ENCODE data around the gene AKAP4.

AKAP4 gene, protein sequence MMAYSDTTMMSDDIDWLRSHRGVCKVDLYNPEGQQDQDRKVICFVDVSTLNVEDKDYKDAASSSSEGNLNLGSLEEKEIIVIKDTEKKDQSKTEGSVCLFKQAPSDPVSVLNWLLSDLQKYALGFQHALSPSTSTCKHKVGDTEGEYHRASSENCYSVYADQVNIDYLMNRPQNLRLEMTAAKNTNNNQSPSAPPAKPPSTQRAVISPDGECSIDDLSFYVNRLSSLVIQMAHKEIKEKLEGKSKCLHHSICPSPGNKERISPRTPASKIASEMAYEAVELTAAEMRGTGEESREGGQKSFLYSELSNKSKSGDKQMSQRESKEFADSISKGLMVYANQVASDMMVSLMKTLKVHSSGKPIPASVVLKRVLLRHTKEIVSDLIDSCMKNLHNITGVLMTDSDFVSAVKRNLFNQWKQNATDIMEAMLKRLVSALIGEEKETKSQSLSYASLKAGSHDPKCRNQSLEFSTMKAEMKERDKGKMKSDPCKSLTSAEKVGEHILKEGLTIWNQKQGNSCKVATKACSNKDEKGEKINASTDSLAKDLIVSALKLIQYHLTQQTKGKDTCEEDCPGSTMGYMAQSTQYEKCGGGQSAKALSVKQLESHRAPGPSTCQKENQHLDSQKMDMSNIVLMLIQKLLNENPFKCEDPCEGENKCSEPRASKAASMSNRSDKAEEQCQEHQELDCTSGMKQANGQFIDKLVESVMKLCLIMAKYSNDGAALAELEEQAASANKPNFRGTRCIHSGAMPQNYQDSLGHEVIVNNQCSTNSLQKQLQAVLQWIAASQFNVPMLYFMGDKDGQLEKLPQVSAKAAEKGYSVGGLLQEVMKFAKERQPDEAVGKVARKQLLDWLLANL

GRCh38 chrX:50200907-50201306 is at the start of gene AKAP4:
Gene AKAP4, minus strand, starts transcription at chrX:50201007. Its CDS starts 118 bp downstream, at chrX:50200889.
- no peak for DNase-seq

- DNase-seq, result no peak
Measured at GRCh38 chrX:50211510-50211909, 10.7 kb upstream of the AKAP4 start.

DNA sequence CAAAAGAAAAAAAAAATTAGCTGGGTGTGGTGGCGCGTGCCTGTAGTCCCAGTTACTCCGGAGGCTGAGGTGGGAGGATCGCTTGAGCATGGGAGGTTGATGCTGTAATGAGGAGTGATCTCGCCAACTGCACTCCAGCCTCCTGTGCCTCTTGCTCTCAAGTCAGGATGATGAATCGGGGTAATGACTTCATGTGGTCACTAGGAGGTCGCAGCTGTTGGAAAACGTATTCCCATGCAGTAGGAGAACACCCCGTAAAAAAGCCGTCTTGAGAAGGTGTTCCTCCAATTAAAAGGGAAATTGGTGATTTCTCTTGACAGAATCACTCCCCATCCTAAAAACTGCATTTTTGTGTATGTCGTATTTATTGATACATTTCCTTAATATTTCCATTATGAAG is 5.9 kb upstream of the AKAP4 start:
- DNase-seq, result no peak

- DNase-seq, result peak; percentile 5
Measured at GRCh38 chrX:50204364-50204899, 3.6 kb upstream of the AKAP4 start, which contains the start of gene CCNB3. Gene CCNB3, plus strand, starts transcription at chrX:50204765. Its CDS starts 80,399 bp downstream, at chrX:50285164.

- DNase-seq, result no peak
Measured at GRCh38 chrX:50202539-50202938, 1.7 kb upstream of the AKAP4 start.

GRCh38 chrX:50198348-50198747 is 2.5 kb downstream of the AKAP4 start:
- no peak for DNase-seq

GRCh38 chrX:50188859-50189600 is 11.8 kb downstream of the AKAP4 start:
- no peak for DNase-seq

GRCh38 chrX:50183891-50184290 is 16.9 kb downstream of the AKAP4 start:
- DNase-seq, result no peak

- DNase-seq, result no peak
Measured at GRCh38 chrX:50180073-50180940, 20.5 kb downstream of the AKAP4 start.

DNA sequence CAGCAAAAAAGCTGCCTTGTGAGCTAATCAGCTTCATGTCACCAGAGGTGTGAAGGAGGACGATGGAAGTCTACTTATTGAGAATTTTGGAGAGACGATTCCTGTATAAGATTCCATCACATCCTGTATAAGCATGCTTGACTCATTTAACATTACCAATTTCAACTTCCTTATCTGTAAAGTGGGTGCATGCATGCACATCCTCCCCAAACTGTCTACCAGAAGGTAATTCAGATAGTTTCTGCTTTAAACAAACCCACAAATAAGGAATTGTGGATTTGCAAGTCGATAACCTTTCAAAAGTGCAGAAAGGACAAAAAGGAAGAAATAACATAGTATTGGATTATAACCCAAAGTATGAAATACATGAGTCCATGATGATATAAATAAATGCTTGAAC is 31.1 kb downstream of the AKAP4 start:
- DNase-seq, result no peak

GRCh38 chrX:50168241-50168687 is 32.5 kb downstream of the AKAP4 start:
- no peak for DNase-seq

DNA sequence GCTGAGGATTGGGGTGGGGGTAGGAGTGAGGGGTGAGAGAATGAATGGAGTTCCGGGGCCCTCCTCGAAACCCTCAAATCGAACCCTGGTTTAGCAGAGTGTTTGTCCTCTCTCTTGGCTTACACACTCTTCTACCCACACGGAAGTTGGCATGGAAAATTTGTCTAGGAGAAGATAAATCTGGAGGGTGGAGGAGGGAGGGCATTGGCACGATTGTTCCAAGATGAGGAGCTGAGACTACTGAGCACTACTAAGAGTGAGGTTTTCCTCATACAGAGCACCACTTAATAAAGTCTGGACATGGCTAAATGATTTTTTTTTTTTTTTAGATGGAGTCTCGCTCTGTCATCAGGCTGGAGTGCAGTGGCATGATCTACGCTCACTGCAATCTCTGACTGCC is 33.4 kb downstream of the AKAP4 start:
- no peak for DNase-seq

DNA sequence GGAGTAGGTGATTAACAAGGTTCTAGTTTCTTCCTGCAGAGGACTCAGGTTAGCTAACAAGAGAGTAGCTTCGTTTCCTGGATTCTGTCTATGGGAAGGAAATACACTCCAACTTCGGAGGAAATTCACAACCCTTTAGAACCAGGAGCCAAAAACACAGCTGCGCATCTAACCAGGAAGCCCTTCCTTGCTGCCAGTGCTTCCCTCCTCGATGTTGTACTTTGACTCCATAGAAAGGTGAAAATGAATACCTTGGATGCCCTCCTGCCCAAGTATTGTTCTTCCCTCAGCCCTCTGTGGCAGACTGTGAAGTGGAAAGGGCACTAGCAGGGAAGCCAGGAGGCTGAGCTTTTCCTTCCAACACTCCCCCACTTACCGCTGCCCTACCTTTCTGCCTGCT is 35.1 kb downstream of the AKAP4 start:
- DNase-seq, result no peak

DNA sequence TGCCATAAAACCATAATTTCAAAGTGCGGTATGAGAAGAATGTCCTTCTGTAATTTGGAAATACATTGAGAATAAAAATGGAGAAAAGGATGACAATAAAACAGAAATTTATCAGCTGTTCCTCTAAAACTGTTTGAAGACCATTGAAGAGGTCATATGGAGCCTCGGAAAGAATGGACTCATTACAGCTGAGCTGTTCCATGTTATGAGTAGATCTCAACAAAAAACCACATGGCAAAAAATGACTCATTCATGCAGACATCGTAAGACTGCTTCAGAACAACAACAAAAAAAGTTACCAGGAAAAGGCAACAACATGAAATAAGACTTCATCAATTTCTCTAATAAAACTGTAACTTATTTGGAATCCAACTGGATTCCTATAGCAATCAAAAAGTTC is 39.7 kb downstream of the AKAP4 start:
- DNase-seq, result no peak

DNA sequence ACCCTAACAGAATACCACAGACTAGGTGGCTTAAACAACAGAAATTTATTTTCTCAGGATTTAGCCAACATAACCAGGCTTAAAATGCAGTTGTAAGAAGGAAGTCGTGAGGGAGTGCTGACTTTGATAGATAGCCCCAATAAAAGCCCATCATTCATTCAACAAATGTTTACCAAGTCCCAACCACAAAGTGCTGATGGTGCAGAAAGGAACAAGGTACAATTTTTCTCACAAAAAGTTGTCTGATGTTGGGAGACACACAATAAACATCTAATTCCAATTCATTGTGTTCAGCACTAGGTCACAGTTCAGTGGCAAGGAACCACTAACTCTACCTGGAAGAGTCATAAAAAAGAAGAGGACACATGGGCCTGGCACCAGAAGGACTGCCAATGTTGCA is 42.2 kb downstream of the AKAP4 start:
- no peak for DNase-seq

DNA sequence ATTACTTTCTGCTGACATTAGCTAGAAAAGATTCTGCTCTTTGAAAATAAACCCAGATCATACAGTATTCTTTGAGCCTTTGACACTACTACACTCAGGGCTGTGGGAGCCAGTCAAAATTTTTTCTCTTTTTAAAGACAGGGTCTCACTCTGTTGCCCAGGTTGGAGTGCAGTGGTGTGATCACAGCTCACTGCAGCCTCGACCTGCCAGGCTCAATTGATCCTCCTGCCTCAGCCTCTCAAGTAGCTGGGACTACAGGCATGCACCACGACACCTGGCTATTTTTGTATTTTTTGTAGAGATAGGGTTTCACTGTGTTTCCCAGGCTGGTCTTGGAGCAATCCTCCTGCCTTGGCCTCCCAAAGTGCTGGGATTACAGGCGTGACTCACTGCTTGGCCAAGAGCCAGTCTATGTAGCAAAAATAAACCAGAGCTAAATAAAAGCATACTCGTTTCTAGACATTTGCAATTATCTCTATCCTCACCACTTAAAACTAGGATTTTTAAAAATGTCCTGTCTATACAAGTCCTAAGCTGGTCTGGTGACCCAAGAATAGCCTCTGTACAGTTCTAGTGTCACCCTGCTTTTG is 43.2 kb downstream of the AKAP4 start:
- DNase-seq, result no peak

GRCh38 chrX:50154429-50154828 is 46.4 kb downstream of the AKAP4 start:
- no peak for DNase-seq

- DNase-seq, result no peak
Measured at GRCh38 chrX:50152456-50152855, 48.4 kb downstream of the AKAP4 start.

DNA sequence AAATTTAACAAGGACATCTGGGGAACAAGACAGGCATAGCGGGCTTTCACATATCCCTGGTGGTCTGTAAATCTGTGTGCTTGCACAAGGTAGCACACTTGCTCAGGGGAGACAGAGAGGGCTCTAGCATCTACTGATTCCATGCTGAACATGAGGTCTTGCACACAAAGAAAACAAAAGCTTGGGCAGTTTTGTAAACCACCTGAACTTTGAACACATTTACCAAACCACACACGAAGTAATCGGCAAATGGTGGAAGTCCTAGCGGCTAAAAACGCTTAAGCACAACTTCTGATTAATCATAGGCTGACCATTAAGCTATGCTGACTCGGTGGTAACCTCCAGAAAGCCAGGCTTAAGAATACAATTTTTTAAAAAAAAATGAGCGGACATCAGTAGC is 52.8 kb downstream of the AKAP4 start:
- no peak for DNase-seq
